Astrocyte (in vitro differentiated cells and primary cell): ENCODE data around the gene COPZ1.

Source experiments
- EZH2 ChIP-seq: IDR thresholded peaks from 2 replicates; pipeline ENCODE4 v1.6.1; 2012; ENCODE audit warnings: mild to moderate bottlenecking, low read length, inconsistent platforms; ENCODE audit not compliant: insufficient read depth
- TF ChIP-seq, protein P1 (sequence below): IDR thresholded peaks from 2 replicates; pipeline ENCODE4 v1.5.1; 2011; ENCODE audit warnings: low read depth, mild to moderate bottlenecking, inconsistent platforms, low read length, moderate library complexity; ENCODE audit not compliant: insufficient read depth

DNA sequence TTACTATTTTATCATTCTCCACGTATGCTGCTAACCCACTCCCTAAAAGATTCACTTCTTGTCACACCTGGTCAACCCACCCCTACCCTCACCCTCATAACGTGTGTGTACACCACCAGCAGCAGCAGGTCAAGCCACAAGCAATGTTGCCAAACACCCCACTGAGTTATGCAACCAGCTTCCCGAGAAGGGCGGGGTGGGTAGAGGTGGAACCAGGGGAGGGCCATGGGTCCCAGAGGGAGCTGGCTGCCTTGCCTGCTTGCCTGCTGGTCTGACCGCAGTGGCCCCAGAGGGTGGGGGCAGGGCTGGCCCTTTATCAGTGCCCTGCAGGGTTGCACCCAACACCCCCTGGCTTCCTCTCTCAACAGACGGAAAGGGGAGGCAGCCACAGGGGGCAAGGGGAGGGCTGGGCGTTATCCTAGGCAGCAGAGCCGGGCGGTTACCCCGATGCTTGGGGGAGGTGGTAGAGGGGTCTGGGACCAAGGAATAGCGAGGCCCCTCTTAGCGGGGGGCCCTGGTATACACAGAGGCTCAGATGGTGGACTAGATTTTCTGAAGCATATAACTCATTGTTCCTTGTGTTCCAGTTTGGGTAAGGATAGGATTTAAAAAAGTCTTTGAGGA is 20.6 kb upstream of the COPZ1 start:
- TF ChIP-seq, protein P1, sequence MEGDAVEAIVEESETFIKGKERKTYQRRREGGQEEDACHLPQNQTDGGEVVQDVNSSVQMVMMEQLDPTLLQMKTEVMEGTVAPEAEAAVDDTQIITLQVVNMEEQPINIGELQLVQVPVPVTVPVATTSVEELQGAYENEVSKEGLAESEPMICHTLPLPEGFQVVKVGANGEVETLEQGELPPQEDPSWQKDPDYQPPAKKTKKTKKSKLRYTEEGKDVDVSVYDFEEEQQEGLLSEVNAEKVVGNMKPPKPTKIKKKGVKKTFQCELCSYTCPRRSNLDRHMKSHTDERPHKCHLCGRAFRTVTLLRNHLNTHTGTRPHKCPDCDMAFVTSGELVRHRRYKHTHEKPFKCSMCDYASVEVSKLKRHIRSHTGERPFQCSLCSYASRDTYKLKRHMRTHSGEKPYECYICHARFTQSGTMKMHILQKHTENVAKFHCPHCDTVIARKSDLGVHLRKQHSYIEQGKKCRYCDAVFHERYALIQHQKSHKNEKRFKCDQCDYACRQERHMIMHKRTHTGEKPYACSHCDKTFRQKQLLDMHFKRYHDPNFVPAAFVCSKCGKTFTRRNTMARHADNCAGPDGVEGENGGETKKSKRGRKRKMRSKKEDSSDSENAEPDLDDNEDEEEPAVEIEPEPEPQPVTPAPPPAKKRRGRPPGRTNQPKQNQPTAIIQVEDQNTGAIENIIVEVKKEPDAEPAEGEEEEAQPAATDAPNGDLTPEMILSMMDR = no peak
- TF ChIP-seq EZH2 = no peak
